ENCODE results near the gene MPPED2.

- TF ChIP-seq CTCF (IDR thresholded peaks at IDR 0.05; ENCODE audit: low read depth, low read length), result no peak
- no peak for TF ChIP-seq EZH2phosphoT487 (IDR thresholded peaks at IDR 0.05; ENCODE audit: low read depth)
Observed at GRCh38 chr11:30495437-30495836, 90.7 kb downstream of the MPPED2 start.

Measured in OCI-LY3 (cell line).